Activated naive CD4-positive, alpha-beta T cell treated with anti-CD3 and anti-CD28 coated beads for 36 hours (primary cell): ENCODE data around the gene RNF151. TPM values are rescaled to one million over a fixed set of nuclear protein-coding genes. Genes with fewer than 3 reads are reported as not detected.
"Not testable (repeated sequence)": the region's sequence is repeated elsewhere in the genome, so short reads cannot be mapped to it uniquely, and the experiment has no call there.

Experiments used
- CTCF ChIA-PET: fragments of 350-600 bp; sonication (Branson Sonifier 250); formaldehyde crosslinking; loops from one replicate; lab custom pipeline; 2021; ENCODE audit warnings: antibody characterized with exemption; lab: Charles Lee
- DNase-seq: peaks from one replicate; pipeline ENCODE4 v3.0.0-alpha.2; 2020
- H3K27ac Mint-ChIP-seq: one replicate; pipeline ENCODE4 v1.8.0; 2021; ENCODE audit warnings: mild to moderate bottlenecking, mixed read lengths
- H3K27me3 Mint-ChIP-seq: one replicate; pipeline ENCODE4 v1.8.0; 2021; ENCODE audit warnings: low read depth, mixed read lengths
- H3K36me3 Mint-ChIP-seq: one replicate; pipeline ENCODE4 v1.8.0; 2021; ENCODE audit warnings: low read depth, mixed read lengths
- H3K4me1 Mint-ChIP-seq: one replicate; pipeline ENCODE4 v1.8.0; 2021; ENCODE audit warnings: low read depth, mixed read lengths
- H3K4me3 Mint-ChIP-seq: one replicate; pipeline ENCODE4 v1.8.0; 2021; ENCODE audit warnings: mild to moderate bottlenecking, moderate library complexity, mixed read lengths
- H3K9me3 Mint-ChIP-seq: one replicate; pipeline ENCODE4 v1.8.0; 2021; ENCODE audit warnings: mixed read lengths
- intact Hi-C: fragments of 100-400 bp; cut with micrococcal nuclease; formaldehyde crosslinking; loops from one replicate; pipeline ENCODE4 v1.15.1; 2023
- total RNA-seq, 2 experiments: library from RNA; stranded (reverse); gene quantifications; one replicate each; pipeline ENCODE4 v1.2.3, GENCODE V29; 2021

RNF151 gene
- total RNA-seq, 2 experiments from 2014 or later, result not detected

DNA sequence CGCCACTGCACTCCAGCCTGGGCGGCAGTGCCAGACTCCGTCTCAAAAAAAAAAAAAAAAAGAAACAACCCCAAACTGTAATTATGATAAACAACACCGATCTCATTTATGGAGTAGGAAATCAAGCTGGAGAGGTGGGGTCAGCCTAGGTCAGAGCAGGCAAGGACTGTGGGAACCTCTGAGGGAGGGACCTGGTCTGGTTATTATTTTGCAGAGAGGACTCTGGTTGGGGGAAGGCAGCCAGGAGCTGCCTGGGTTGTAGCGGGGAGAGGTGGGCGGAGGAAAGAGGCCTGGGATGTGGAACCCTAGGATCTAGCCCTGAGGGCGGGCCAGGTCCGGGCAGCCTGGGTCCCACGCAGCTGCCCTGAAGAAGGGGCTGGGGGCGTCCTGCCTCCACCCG is 37.6 kb upstream of the RNF151 start:
- H3K4me1 Mint-ChIP-seq, result no peaks in the 10 kb centered on the region
- DNase-seq, result peak; percentile 24
- peaks cover 4% of the 10 kb centered on the region for H3K27me3 Mint-ChIP-seq
- no peaks in the 10 kb centered on the region for H3K36me3 Mint-ChIP-seq
- intact Hi-C loops, result loop anchor here (1.0 kb wide), 3 partner anchors 66 to 156 kb away; partner anchors contain the start of gene MRPS34
- H3K4me3 Mint-ChIP-seq, result peak overlapping the region; percentile 61
- CTCF ChIA-PET, result interaction anchor here (0.7 to 2.3 kb wide), 17 partner anchors 12 to 224 kb away, joined by 3 to 14 read pairs (median 5); partner anchors contain the start of genes NUBP2 and SPSB3
- no peaks in the 10 kb centered on the region for H3K9me3 Mint-ChIP-seq
- H3K27ac Mint-ChIP-seq, result no peak overlapping the region

- peak; percentile 91 for DNase-seq
- CTCF ChIA-PET, result interaction anchor here (0.6 to 2.3 kb wide), 13 partner anchors 12 to 147 kb away, joined by 3 to 14 read pairs (median 5); partner anchors contain the start of genes NUBP2 and SPSB3
- Mint-ChIP-seq H3K4me1 (no peaks in the 10 kb centered on the region), H3K4me3 (peak overlapping the region; percentile 61), H3K27ac (no peak overlapping the region), H3K36me3 (no peaks in the 10 kb centered on the region), H3K9me3 (no peaks in the 10 kb centered on the region), H3K27me3 (no peaks in the 10 kb centered on the region)
- intact Hi-C loops, result loop anchor here (1.0 kb wide), 3 partner anchors 66 to 156 kb away; partner anchors contain the start of gene MRPS34
Measured at GRCh38 chr16:1929578-1930337, 36.9 kb upstream of the RNF151 start.

DNA sequence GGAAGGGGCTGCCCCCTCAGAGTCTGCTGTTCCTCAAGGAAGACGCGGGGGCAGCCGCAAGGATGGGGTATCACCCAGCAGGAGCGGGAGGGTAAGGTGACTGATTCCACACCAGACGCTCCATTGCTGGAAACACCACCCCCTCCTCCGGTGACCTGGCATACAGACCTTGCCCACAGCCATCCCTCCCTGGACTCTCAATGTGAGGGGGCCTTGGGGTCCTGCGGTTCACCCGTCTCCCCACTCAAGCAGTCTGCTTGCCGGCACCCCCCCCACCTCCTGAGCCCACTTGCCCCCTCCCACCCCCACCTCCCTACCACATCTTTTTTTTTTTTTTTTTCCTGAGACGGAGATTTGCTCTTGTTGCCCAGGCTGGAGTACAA is 36.3 kb upstream of the RNF151 start:
- Mint-ChIP-seq H3K27ac (no peak overlapping the region), H3K9me3 (no peaks in the 10 kb centered on the region), H3K36me3 (no peaks in the 10 kb centered on the region), H3K4me1 (no peaks in the 10 kb centered on the region), H3K4me3 (no peak overlapping the region), H3K27me3 (no peaks in the 10 kb centered on the region)
- DNase-seq, result no peak
- CTCF ChIA-PET, result interaction anchor here (0.6 to 2.3 kb wide), 6 partner anchors 11 to 119 kb away, joined by 3 to 14 read pairs (median 6); no protein-coding TSS in a partner anchor
- intact Hi-C loops, result no loop called here

DNA sequence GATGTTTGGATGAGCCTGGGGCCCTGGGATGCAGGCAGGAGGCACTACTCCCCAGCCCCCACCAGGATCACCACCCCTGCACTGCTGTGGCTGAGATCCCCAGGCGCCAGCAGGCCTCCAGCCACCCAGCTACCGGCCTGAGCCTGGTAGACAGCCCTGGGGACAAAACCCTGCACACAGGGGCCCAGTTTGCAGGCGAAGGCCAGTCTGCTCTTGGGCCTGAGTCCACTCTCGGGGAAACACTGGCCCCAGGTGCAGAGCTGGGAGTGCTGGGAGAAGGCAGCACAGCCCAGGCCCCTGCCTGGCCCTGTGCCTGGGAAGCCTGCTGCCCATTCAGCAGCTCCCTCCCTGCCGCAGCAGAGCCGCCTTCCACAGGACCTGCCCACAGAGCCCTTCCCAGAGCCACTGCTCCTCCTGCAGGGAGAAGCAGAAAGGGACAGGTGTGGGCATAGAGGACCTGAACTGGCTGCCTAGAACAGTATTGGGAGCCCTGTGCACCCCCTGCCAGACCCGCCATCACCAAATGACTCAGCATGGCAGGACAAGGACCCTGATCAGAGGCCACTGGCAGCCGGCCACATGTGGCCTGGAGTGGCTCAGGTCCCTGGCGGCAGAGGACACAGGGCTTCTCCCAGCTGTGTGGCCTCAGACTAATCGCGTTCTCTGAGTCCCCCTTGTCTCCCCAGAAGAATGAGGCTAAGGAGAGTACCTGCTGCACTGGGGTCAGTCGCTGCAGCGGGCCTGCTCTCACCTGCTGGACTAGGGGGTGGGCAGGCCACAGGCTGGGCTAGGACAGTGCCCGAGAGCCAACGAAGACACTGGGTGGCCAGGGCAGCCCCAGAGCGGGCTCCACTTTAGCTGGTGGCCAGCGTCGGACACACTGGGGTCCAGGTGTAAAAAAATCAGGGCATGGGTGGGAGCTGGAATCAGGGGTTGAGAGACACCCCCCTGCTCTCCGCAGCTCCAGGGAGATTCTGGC is 34.3 kb upstream of the RNF151 start:
- Mint-ChIP-seq H3K4me3 (no peak overlapping the region), H3K9me3 (no peaks in the 10 kb centered on the region), H3K27me3 (no peaks in the 10 kb centered on the region), H3K4me1 (no peaks in the 10 kb centered on the region), H3K27ac (no peak overlapping the region), H3K36me3 (no peaks in the 10 kb centered on the region)
- intact Hi-C loops, result no loop called here
- DNase-seq, result no peak
- CTCF ChIA-PET, result no interaction called here

DNA sequence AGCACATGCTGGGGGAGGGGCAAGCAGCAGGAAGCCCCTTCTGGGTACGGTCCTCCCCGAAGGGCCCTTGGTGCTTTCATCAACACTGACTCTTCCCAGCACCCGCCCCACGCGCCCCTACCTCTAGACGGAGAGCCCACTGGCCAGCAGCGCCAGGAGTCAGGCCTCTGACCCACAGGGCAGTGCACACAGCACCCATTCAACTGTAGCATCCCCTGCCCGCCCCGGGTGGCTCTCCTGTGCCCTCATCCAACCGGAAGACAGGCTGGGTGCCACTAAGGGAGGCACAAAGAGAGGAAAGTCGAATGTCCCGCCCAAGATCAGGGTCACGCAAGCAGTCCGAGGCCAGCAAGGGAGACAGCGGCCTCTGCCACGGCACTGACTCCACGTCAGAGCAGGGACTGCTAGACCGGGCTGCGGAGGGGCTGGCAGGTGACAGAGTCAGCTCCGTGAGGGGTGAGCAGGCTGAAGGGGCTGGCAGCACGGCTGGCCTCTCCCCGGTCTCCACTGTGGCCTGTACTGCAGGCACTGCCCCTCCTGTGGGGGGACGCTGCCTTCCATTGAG is 33.5 kb upstream of the RNF151 start:
- H3K27me3 Mint-ChIP-seq, result no peaks in the 10 kb centered on the region
- intact Hi-C loops, result no loop called here
- CTCF ChIA-PET, result no interaction called here

GRCh38 chr16:1936945-1937479 is 29.6 kb upstream of the RNF151 start:
- no peaks in the 10 kb centered on the region for H3K9me3 Mint-ChIP-seq
- no peak overlapping the region for H3K27ac Mint-ChIP-seq
- intact Hi-C loops, result no loop called here
- no peaks in the 10 kb centered on the region for H3K27me3 Mint-ChIP-seq
- H3K4me3 Mint-ChIP-seq, result no peak overlapping the region
- H3K4me1 Mint-ChIP-seq, result peaks cover 8% of the 10 kb centered on the region
- CTCF ChIA-PET, result interaction anchor here (1.1 kb wide), 1 partner anchor 9 kb away, joined by 6 read pairs; no protein-coding TSS in a partner anchor
- DNase-seq, result no peak
- peaks cover 4% of the 10 kb centered on the region for H3K36me3 Mint-ChIP-seq

More for the DNA sequence above, 33.5 kb upstream of the RNF151 start:
- no peaks in the 10 kb centered on the region for H3K4me1 Mint-ChIP-seq
- no peaks in the 10 kb centered on the region for H3K36me3 Mint-ChIP-seq
- no peaks in the 10 kb centered on the region for H3K9me3 Mint-ChIP-seq
- DNase-seq, result no peak
- no peak overlapping the region for H3K27ac Mint-ChIP-seq
- no peak overlapping the region for H3K4me3 Mint-ChIP-seq

DNA sequence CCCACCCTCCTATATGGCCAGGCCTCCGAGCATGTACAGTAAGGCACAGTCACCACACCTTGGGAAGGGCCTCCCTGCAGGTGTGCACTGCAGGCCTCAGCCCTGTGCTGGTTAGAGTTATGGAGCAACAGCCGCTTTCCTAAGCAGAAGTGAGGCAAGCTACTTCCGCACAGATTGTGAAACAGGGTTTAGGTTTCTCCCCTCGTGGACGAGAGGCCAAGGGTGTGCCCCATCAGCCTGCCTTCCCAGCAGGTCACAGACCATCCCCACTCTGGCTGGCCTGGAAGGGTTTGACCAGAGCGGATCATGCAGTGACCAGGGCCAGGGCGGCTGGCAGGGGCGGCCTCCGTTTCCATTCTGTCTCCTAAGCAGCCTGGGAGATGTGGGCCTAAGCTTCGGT is 28.3 kb upstream of the RNF151 start:
- Mint-ChIP-seq H3K4me1 (peaks cover 13% of the 10 kb centered on the region), H3K27ac (no peak overlapping the region), H3K9me3 (no peaks in the 10 kb centered on the region), H3K36me3 (peaks cover 4% of the 10 kb centered on the region), H3K27me3 (no peaks in the 10 kb centered on the region), H3K4me3 (no peak overlapping the region)
- intact Hi-C loops, result no loop called here
- DNase-seq, result no peak
- CTCF ChIA-PET, result no interaction called here

GRCh38 chr16:1938910-1939309 is 27.7 kb upstream of the RNF151 start:
- Mint-ChIP-seq H3K36me3 (peaks cover 4% of the 10 kb centered on the region), H3K27ac (no peak overlapping the region), H3K4me1 (peaks cover 17% of the 10 kb centered on the region), H3K27me3 (no peaks in the 10 kb centered on the region), H3K9me3 (no peaks in the 10 kb centered on the region), H3K4me3 (no peak overlapping the region)
- intact Hi-C loops, result no loop called here
- DNase-seq, result no peak
- CTCF ChIA-PET, result no interaction called here

GRCh38 chr16:1939833-1940232 is 26.8 kb upstream of the RNF151 start:
- H3K9me3 Mint-ChIP-seq, H3K36me3 Mint-ChIP-seq, H3K4me3 Mint-ChIP-seq, H3K27ac Mint-ChIP-seq, DNase-seq, H3K27me3 Mint-ChIP-seq: not testable (repeated sequence)
- intact Hi-C loops, result loop anchor here (5.0 kb wide), 3 partner anchors 83 to 328 kb away; partner anchors contain the start of genes CRAMP1, EME2, IFT140 and MRPS34
- peaks cover 25% of the 10 kb centered on the region for H3K4me1 Mint-ChIP-seq
- CTCF ChIA-PET, result interaction anchor here (0.6 to 1.0 kb wide), 2 partner anchors 77 to 83 kb away, joined by 3 to 5 read pairs; no protein-coding TSS in a partner anchor

DNA sequence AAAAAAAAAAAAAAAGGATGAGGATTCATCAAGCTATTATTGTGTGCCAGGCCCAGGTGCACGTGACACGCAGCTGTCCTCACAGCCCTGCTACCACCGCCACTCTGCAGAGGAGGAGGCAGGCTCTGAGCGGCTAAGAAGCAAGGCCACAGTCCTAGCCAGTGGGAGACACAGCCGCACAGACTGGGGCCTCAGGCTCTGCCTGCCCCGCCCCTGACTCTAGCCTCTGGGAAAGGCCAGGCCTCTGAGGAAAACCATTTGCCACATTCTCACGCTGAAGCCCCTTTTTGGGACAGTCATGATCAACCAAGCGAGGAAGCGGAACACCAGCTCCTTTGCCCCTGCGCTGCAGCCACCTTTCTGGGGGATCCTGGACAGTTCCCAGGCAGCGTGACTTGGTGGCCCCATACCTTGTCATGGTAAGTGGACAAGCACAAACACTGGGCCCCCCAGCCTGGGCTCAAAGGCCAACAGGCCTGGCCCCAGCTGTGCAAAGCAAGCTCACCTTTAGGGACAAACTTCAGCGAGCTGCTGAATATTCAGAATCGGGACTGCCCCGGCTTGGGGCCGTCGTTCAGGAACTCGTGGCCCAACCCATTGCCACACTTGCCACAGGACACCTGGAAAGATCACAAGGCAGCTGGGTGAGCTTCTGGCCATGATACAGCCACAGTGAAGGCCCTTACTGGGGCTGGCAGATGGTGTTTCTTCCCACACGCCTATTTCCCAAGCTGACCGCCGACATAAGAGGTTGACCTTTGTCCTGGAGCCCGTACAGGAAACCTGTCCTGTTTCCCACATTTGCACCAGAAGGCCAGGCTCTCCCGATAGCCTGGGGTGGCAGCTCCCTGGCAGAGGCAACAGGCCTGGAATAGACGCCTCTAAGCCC is 26.1 kb upstream of the RNF151 start:
- DNase-seq, result no peak
- intact Hi-C loops, result loop anchor here (5.0 kb wide), 3 partner anchors 83 to 328 kb away; partner anchors contain the start of genes CRAMP1, EME2, IFT140 and MRPS34
- H3K27ac Mint-ChIP-seq, result no peak overlapping the region
- no peaks in the 10 kb centered on the region for H3K9me3 Mint-ChIP-seq
- CTCF ChIA-PET, result interaction anchor here (0.6 to 1.2 kb wide), 5 partner anchors 10 to 168 kb away, joined by 3 to 5 read pairs (median 4); partner anchors contain the start of genes EME2 and MRPS34
- no peak overlapping the region for H3K4me3 Mint-ChIP-seq
- peaks cover 4% of the 10 kb centered on the region for H3K36me3 Mint-ChIP-seq
- no peaks in the 10 kb centered on the region for H3K27me3 Mint-ChIP-seq
- H3K4me1 Mint-ChIP-seq, result peaks cover 25% of the 10 kb centered on the region
